ENCODE measurements around the gene CPLANE2. TPM values are rescaled to one million over a fixed set of nuclear protein-coding genes. Genes with fewer than 3 reads are reported as not detected.

Gene CPLANE2
- total and polyA plus RNA-seq, 2 donors from 2014 or later = 7.9 to 9.4 TPM

DNA sequence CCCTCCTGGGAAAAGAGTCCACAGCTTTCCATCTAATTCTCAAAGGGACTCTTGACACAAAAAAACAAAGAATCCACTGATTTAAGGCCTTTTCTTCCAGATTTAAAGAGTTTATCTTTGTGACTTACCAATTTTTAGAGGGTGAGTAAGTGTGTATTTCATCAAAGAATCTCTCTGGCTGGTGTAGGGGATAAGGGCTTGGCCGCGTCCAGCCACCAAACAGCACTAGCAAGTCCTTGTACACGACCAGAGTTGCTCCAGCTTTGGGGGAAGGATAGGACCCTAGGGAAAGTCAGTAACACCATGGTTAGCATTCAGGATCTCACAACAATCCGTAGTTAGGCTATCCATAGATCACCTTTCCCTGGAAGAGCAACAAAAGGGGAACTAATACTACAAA is 19.5 kb upstream of the CPLANE2 start:
- H3K9ac ChIP-seq (ENCODE audit: low read length in 3 of 3) = no peak overlapping the region
- H3K27ac ChIP-seq (ENCODE audit: low read depth in 2 of 2, low read length in 2 of 2) = no peak overlapping the region
- no peaks in the 10 kb centered on the region for H3K4me1 ChIP-seq (ENCODE audit: control insufficient read depth in 2 of 3, insufficient read depth in 2 of 3, low read depth in 1 of 3, low read length in 3 of 3)
- no peaks in the 10 kb centered on the region for H3K27me3 ChIP-seq (ENCODE audit: control insufficient read depth, insufficient read depth, low read length)
- H3K36me3 ChIP-seq (ENCODE audit: control insufficient read depth in 2 of 3, insufficient read depth in 3 of 3, low read length in 3 of 3) = peaks cover 0 to 39% (median 19%) of the 10 kb centered on the region in 3 donors
- intact Hi-C loops (cut with DNase I) = no loop called here
- no peaks in the 10 kb centered on the region for H3K9me3 ChIP-seq (ENCODE audit: control insufficient read depth in 2 of 3, insufficient read depth in 1 of 3, low read length in 3 of 3)
- TF ChIP-seq, protein P1, sequence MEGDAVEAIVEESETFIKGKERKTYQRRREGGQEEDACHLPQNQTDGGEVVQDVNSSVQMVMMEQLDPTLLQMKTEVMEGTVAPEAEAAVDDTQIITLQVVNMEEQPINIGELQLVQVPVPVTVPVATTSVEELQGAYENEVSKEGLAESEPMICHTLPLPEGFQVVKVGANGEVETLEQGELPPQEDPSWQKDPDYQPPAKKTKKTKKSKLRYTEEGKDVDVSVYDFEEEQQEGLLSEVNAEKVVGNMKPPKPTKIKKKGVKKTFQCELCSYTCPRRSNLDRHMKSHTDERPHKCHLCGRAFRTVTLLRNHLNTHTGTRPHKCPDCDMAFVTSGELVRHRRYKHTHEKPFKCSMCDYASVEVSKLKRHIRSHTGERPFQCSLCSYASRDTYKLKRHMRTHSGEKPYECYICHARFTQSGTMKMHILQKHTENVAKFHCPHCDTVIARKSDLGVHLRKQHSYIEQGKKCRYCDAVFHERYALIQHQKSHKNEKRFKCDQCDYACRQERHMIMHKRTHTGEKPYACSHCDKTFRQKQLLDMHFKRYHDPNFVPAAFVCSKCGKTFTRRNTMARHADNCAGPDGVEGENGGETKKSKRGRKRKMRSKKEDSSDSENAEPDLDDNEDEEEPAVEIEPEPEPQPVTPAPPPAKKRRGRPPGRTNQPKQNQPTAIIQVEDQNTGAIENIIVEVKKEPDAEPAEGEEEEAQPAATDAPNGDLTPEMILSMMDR (IDR thresholded peaks at IDR 0.05; ENCODE audit: borderline replicate concordance, extremely low read depth, insufficient read depth) = no peak
- no peak overlapping the region for H3K4me3 ChIP-seq (ENCODE audit: low read length in 3 of 3)
- DNase-seq = no peak
- FAIRE-seq = no peak

DNA sequence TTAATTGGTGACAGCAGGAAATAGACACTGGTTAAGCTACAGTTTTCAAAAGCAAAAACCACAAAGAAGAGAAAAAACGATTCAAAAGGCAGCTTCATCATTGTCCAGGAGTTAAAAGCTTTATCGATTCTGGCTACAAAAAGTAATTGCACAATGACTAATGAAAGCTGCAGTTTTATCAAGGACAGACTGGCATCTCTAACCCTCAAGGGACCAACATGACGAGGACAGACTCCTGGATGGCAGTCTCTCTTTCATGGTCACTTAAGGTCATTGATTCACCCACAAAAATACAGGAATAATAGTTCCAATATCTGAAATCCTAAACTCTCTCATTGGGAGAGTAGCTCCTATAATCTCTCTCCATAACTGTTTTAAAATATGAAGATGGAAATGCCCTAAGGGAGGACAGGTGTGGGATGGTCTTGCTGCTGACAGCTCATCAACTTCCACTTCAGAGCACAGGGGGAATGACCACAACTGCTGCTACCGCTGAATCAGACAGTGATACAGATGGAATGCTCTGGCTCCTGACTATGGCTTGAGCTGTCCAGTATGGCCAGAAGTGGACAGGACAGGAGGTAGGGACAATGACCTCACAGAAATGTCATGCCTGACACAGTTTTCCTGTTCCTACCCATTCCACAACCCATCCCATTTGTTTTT is 17.4 kb upstream of the CPLANE2 start:
- Histone ChIP-seq H3K27ac (ENCODE audit: low read depth in 2 of 2, low read length in 2 of 2) (no peak overlapping the region), H3K27me3 (ENCODE audit: control insufficient read depth, insufficient read depth, low read length) (no peaks in the 10 kb centered on the region), H3K9me3 (ENCODE audit: control insufficient read depth in 2 of 3, insufficient read depth in 1 of 3, low read length in 3 of 3) (no peaks in the 10 kb centered on the region), H3K36me3 (ENCODE audit: control insufficient read depth in 2 of 3, insufficient read depth in 3 of 3, low read length in 3 of 3) (peaks cover 0 to 41% (median 29%) of the 10 kb centered on the region in 3 donors), H3K4me1 (ENCODE audit: control insufficient read depth in 2 of 3, insufficient read depth in 2 of 3, low read depth in 1 of 3, low read length in 3 of 3) (peaks cover 0 to 1% (median 0%) of the 10 kb centered on the region in 3 donors), H3K4me3 (ENCODE audit: low read length in 3 of 3) (no peak overlapping the region), H3K9ac (ENCODE audit: low read length in 3 of 3) (no peak overlapping the region)
- no peak for FAIRE-seq
- TF ChIP-seq, protein P1 (IDR thresholded peaks at IDR 0.05; ENCODE audit: borderline replicate concordance, extremely low read depth, insufficient read depth) = no peak
- intact Hi-C loops (cut with DNase I) = no loop called here
- no peak for DNase-seq

DNA sequence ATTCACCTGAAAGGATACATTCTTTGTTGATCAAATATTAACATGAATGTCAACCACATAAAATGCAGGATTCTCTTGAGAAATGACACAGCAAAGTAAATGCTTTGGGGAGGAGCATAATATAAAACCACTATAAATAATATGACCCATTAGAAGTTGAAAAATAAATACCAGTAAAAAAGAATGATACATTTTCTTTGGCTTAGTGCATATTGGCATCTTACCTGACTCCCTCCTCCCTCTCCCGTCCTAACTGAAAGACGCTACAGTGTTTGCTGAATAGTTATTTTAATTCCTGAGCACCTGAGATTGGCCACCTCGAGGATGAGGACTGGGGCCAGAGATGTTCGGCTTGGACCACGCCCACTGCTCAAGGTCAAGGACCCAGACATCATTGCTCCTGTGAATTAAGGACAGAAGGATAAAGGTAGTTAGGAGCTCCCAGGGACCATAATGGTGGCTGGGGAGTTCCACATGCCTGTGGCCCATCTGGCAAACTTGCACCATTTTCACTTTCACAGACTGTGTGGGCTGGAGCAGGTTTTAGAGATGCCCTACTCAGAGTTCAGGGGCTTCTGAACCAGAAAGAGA is 16.4 kb upstream of the CPLANE2 start:
- intact Hi-C loops (cut with DNase I) = no loop called here
- FAIRE-seq (no peak), DNase-seq (no peak)
- Histone ChIP-seq H3K27ac (ENCODE audit: low read depth in 2 of 2, low read length in 2 of 2) (no peak overlapping the region), H3K4me3 (ENCODE audit: low read length in 3 of 3) (no peak overlapping the region), H3K9me3 (ENCODE audit: control insufficient read depth in 2 of 3, insufficient read depth in 1 of 3, low read length in 3 of 3) (no peaks in the 10 kb centered on the region), H3K4me1 (ENCODE audit: control insufficient read depth in 2 of 3, insufficient read depth in 2 of 3, low read depth in 1 of 3, low read length in 3 of 3) (peaks cover 0 to 9% (median 7%) of the 10 kb centered on the region in 3 donors), H3K27me3 (ENCODE audit: control insufficient read depth, insufficient read depth, low read length) (no peaks in the 10 kb centered on the region), H3K36me3 (ENCODE audit: control insufficient read depth in 2 of 3, insufficient read depth in 3 of 3, low read length in 3 of 3) (peaks cover 0 to 41% (median 29%) of the 10 kb centered on the region in 3 donors), H3K9ac (ENCODE audit: low read length in 3 of 3) (no peak overlapping the region)
- TF ChIP-seq, protein P1 (IDR thresholded peaks at IDR 0.05; ENCODE audit: borderline replicate concordance, extremely low read depth, insufficient read depth) = no peak
